ENCODE measurements around the gene GNAT3. TPM values are rescaled to one million over a fixed set of nuclear protein-coding genes. Genes with fewer than 3 reads are reported as not detected.

Gene GNAT3
- total and polyA plus RNA-seq, 3 experiments from 2014 or later = not detected

- no peak for DNase-seq
- no peaks in the 10 kb centered on the region for H3K36me3 ChIP-seq (ENCODE audit: insufficient read depth, low read length)
- no peaks in the 10 kb centered on the region for H3K4me1 Mint-ChIP-seq
- POLR2A ChIA-PET = no interaction called here
- peaks cover 0 to 8% (median 2%) of the 10 kb centered on the region in 5 donors for H3K9me3 Mint-ChIP-seq
- no peaks in the 10 kb centered on the region for H3K9me3 ChIP-seq (ENCODE audit: low read length)
- no peaks in the 10 kb centered on the region for H3K27me3 Mint-ChIP-seq
- no peaks in the 10 kb centered on the region for H3K4me1 ChIP-seq (ENCODE audit: insufficient read depth, low read length)
- H3K36me3 Mint-ChIP-seq = no peaks in the 10 kb centered on the region
- H3K27me3 ChIP-seq (ENCODE audit: insufficient read depth, low read length, poor library complexity, severe bottlenecking) = no peaks in the 10 kb centered on the region
- no peak overlapping the region for H3K27ac Mint-ChIP-seq
- H3K27ac ChIP-seq (ENCODE audit: low read depth, low read length) = no peak overlapping the region
- CTCF ChIA-PET = no interaction called here
- no peak overlapping the region for H3K4me3 Mint-ChIP-seq
- no peak overlapping the region for H3K4me3 ChIP-seq (ENCODE audit: low read length)
These were observed 44.8 kb downstream of the GNAT3 start for GRCh38 chr7:80467069-80467468.

DNA sequence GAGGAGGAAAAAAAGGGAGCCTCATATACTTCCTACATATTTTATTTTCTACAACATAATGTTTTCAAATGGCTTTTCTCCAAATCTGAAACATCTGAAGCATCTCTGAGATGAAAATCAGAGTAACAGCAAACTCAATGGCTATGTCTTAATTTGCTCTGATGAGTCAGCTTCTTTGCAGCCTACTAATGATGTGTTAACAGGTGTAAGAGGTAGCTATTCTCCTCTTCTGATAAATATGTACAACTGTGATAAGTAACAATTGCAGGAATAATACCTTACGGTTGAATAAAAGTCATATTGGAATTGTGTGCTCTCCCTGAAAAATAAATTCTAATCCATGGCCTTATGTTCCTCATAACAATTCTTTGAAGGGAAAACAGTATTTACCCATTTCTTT lies 45.2 kb downstream of the GNAT3 start:
- Histone ChIP-seq H3K4me1 (ENCODE audit: insufficient read depth, low read length) (no peaks in the 10 kb centered on the region), H3K27me3 (ENCODE audit: insufficient read depth, low read length, poor library complexity, severe bottlenecking) (no peaks in the 10 kb centered on the region), H3K4me3 (ENCODE audit: low read length) (no peak overlapping the region), H3K27ac (ENCODE audit: low read depth, low read length) (no peak overlapping the region), H3K36me3 (ENCODE audit: insufficient read depth, low read length) (no peaks in the 10 kb centered on the region), H3K9me3 (ENCODE audit: low read length) (no peaks in the 10 kb centered on the region)
- Mint-ChIP-seq H3K36me3 (no peaks in the 10 kb centered on the region), H3K4me1 (no peaks in the 10 kb centered on the region), H3K9me3 (peaks cover 0 to 8% (median 2%) of the 10 kb centered on the region in 5 donors), H3K27ac (no peak overlapping the region), H3K27me3 (no peaks in the 10 kb centered on the region), H3K4me3 (no peak overlapping the region)
- POLR2A ChIA-PET = no interaction called here
- CTCF ChIA-PET = no interaction called here
- DNase-seq = no peak

DNA sequence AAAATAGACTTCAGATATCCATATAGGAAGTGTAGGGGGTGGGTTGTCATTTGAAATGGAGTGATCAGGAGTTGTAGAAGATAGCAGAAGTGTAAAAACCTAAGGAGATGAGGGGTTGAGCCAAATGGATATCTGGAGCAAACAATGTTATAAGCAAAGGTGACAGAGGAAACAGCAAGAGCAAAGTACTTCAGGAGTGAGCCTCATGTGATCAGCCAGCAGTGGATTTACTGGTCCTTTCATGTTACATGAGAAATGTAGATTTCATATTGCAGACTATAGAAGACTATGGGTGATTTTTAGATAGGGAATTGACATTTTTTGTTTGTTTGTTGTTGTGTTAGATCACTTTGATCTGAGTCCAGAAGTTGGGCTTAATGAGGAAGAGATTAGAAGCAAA lies 47.7 kb downstream of the GNAT3 start:
- Mint-ChIP-seq H3K9me3 (peaks cover 0 to 6% (median 2%) of the 10 kb centered on the region in 5 donors), H3K4me1 (no peaks in the 10 kb centered on the region), H3K27me3 (no peaks in the 10 kb centered on the region), H3K4me3 (no peak overlapping the region), H3K27ac (no peak overlapping the region), H3K36me3 (no peaks in the 10 kb centered on the region)
- Histone ChIP-seq H3K27ac (ENCODE audit: low read depth, low read length) (no peak overlapping the region), H3K27me3 (ENCODE audit: insufficient read depth, low read length, poor library complexity, severe bottlenecking) (no peaks in the 10 kb centered on the region), H3K36me3 (ENCODE audit: insufficient read depth, low read length) (no peaks in the 10 kb centered on the region), H3K9me3 (ENCODE audit: low read length) (no peaks in the 10 kb centered on the region), H3K4me1 (ENCODE audit: insufficient read depth, low read length) (no peaks in the 10 kb centered on the region), H3K4me3 (ENCODE audit: low read length) (no peak overlapping the region)
- CTCF ChIA-PET = no interaction called here
- POLR2A ChIA-PET = no interaction called here
- DNase-seq = no peak

- ChIA-PET CTCF (no interaction called here), POLR2A (no interaction called here)
- Mint-ChIP-seq H3K27me3 (no peaks in the 10 kb centered on the region), H3K4me3 (no peak overlapping the region), H3K9me3 (peaks cover 0 to 10% (median 2%) of the 10 kb centered on the region in 5 donors), H3K36me3 (no peaks in the 10 kb centered on the region), H3K4me1 (no peaks in the 10 kb centered on the region), H3K27ac (no peak overlapping the region)
- Histone ChIP-seq H3K4me3 (ENCODE audit: low read length) (no peak overlapping the region), H3K27me3 (ENCODE audit: insufficient read depth, low read length, poor library complexity, severe bottlenecking) (no peaks in the 10 kb centered on the region), H3K4me1 (ENCODE audit: insufficient read depth, low read length) (no peaks in the 10 kb centered on the region), H3K36me3 (ENCODE audit: insufficient read depth, low read length) (no peaks in the 10 kb centered on the region), H3K9me3 (ENCODE audit: low read length) (no peaks in the 10 kb centered on the region), H3K27ac (ENCODE audit: low read depth, low read length) (no peak overlapping the region)
- DNase-seq = no peak
These were observed 48.5 kb downstream of the GNAT3 start for GRCh38 chr7:80463272-80463920.

DNA sequence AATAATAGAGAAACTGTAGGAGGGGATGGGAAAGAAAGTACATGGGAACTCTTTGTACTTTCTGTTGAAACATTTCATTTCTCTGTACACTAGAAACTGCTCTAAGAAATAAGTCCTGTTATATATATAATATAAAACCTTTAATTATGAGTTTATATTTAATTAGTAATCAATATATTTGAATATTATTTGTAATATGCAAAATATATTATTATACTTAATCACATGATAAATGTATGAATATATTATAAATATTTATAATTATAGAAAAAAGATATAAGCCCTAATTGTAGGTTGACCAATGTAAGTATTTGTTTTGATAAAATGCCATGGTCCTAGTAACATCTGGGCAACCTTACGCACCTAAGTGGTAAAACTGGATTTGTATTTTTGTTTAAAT lies 51.0 kb downstream of the GNAT3 start:
- Histone ChIP-seq H3K9me3 (ENCODE audit: low read length) (no peaks in the 10 kb centered on the region), H3K4me3 (ENCODE audit: low read length) (no peak overlapping the region), H3K27me3 (ENCODE audit: insufficient read depth, low read length, poor library complexity, severe bottlenecking) (no peaks in the 10 kb centered on the region), H3K36me3 (ENCODE audit: insufficient read depth, low read length) (no peaks in the 10 kb centered on the region), H3K4me1 (ENCODE audit: insufficient read depth, low read length) (no peaks in the 10 kb centered on the region), H3K27ac (ENCODE audit: low read depth, low read length) (no peak overlapping the region)
- Mint-ChIP-seq H3K9me3 (peaks cover 1 to 8% (median 4%) of the 10 kb centered on the region in 5 donors), H3K36me3 (peaks cover 0 to 2% (median 0%) of the 10 kb centered on the region in 3 donors), H3K27me3 (no peaks in the 10 kb centered on the region), H3K4me3 (no peak overlapping the region), H3K27ac (no peak overlapping the region), H3K4me1 (no peaks in the 10 kb centered on the region)
- ChIA-PET POLR2A (no interaction called here), CTCF (no interaction called here)
- no peak for DNase-seq

- no peaks in the 10 kb centered on the region for H3K27me3 Mint-ChIP-seq
- CTCF ChIA-PET = no interaction called here
- H3K27ac Mint-ChIP-seq = no peak overlapping the region
- POLR2A ChIA-PET = no interaction called here
- peaks cover 1 to 8% (median 4%) of the 10 kb centered on the region in 5 donors for H3K9me3 Mint-ChIP-seq
- Histone ChIP-seq H3K9me3 (ENCODE audit: low read length) (no peaks in the 10 kb centered on the region), H3K27ac (ENCODE audit: low read depth, low read length) (no peak overlapping the region), H3K4me3 (ENCODE audit: low read length) (no peak overlapping the region), H3K4me1 (ENCODE audit: insufficient read depth, low read length) (no peaks in the 10 kb centered on the region), H3K27me3 (ENCODE audit: insufficient read depth, low read length, poor library complexity, severe bottlenecking) (no peaks in the 10 kb centered on the region), H3K36me3 (ENCODE audit: insufficient read depth, low read length) (no peaks in the 10 kb centered on the region)
- H3K4me1 Mint-ChIP-seq = no peaks in the 10 kb centered on the region
- DNase-seq = no peak
- H3K4me3 Mint-ChIP-seq = no peak overlapping the region
- H3K36me3 Mint-ChIP-seq = peaks cover 0 to 2% (median 0%) of the 10 kb centered on the region in 3 donors
These were observed 51.9 kb downstream of the GNAT3 start for GRCh38 chr7:80459776-80460510.

DNA sequence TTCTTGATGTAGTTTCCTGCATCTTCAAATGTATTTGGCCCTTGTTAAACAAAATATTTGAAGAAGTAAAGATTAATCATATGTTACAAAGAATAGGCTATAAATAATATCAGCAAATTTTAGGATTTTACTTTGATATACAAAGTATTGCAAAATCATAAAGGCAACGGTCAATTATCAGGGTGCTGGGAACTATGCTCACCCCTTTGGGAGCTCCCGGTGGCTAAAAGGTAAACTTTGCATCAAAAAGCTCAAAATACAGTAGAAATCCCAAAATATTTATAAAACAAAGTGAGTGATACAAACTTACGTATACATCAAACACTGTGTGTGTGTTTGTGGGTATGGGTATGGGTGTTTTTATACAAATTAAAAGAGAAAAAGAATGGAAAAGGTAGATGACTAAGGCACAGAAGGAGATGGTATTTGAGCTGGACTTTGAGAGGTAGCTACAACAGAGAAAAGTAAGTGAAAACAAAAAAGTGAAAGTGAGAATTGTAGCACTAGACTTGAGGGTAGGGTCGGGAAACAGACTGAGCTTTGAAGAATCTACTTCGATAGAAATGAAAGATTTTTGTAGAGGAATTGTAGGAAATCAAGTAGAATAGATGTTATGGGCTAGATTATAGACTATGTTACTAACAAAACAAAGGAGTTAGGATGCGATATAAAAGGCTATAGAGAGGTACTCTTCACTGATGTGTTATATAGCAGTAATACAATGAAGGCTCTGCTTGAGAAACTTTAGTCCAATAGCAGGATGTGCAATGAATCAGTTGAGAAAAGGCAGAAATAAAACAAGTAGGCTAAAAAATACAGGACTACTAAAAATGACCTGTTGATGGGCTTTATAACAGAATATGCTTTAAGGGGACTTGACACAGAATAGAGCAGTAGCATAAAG lies 52.8 kb downstream of the GNAT3 start:
- Histone ChIP-seq H3K36me3 (ENCODE audit: insufficient read depth, low read length) (no peaks in the 10 kb centered on the region), H3K9me3 (ENCODE audit: low read length) (no peaks in the 10 kb centered on the region), H3K27ac (ENCODE audit: low read depth, low read length) (no peak overlapping the region), H3K27me3 (ENCODE audit: insufficient read depth, low read length, poor library complexity, severe bottlenecking) (no peaks in the 10 kb centered on the region), H3K4me3 (ENCODE audit: low read length) (no peak overlapping the region), H3K4me1 (ENCODE audit: insufficient read depth, low read length) (no peaks in the 10 kb centered on the region)
- CTCF ChIA-PET = no interaction called here
- POLR2A ChIA-PET = no interaction called here
- H3K4me1 Mint-ChIP-seq = no peaks in the 10 kb centered on the region
- no peak overlapping the region for H3K27ac Mint-ChIP-seq
- peaks cover 0 to 2% (median 0%) of the 10 kb centered on the region in 3 donors for H3K36me3 Mint-ChIP-seq
- peaks cover 1 to 8% (median 2%) of the 10 kb centered on the region in 5 donors for H3K9me3 Mint-ChIP-seq
- DNase-seq = no peak
- H3K27me3 Mint-ChIP-seq = no peaks in the 10 kb centered on the region
- no peak overlapping the region for H3K4me3 Mint-ChIP-seq

DNA sequence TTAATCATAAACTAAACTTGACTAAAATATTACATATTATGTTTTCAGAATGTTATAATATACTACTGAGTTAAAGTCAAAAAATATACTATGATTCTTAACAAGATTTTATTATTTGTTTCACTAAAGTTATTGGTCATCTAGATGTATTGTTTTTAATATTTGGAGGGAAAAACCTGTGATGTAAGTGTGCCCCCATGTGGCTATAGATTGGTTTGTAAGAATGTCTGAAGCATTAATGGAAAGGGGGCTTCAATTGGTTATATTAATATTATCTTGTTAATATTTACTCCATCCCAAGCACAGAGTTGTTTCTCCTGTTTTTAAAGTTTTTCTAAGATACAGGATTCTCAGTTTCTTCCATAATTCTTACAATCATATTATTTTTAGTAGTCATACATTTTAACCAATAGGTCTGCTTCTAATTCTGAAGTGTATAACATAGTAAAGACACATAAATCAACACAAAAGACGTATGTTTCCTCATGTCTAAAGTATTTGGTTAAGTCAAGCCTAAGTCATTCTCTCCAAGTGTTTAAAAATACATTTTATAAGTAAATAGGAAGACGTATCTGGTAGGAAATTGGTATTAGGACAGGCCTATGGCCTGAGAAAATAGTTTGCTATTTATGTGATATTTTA lies 58.0 kb downstream of the GNAT3 start:
- H3K27ac Mint-ChIP-seq = no peak overlapping the region
- no peak overlapping the region for H3K4me3 Mint-ChIP-seq
- H3K4me3 ChIP-seq (ENCODE audit: low read length) = no peak overlapping the region
- H3K4me1 ChIP-seq (ENCODE audit: insufficient read depth, low read length) = no peaks in the 10 kb centered on the region
- ChIA-PET POLR2A (no interaction called here), CTCF (no interaction called here)
- H3K36me3 ChIP-seq (ENCODE audit: insufficient read depth, low read length) = no peaks in the 10 kb centered on the region
- H3K27me3 Mint-ChIP-seq = no peaks in the 10 kb centered on the region
- no peak for DNase-seq
- no peaks in the 10 kb centered on the region for H3K4me1 Mint-ChIP-seq
- no peak overlapping the region for H3K27ac ChIP-seq (ENCODE audit: low read depth, low read length)
- no peaks in the 10 kb centered on the region for H3K9me3 ChIP-seq (ENCODE audit: low read length)
- peaks cover 4 to 10% (median 4%) of the 10 kb centered on the region in 5 donors for H3K9me3 Mint-ChIP-seq
- H3K27me3 ChIP-seq (ENCODE audit: insufficient read depth, low read length, poor library complexity, severe bottlenecking) = no peaks in the 10 kb centered on the region
- peaks cover 0 to 2% (median 0%) of the 10 kb centered on the region in 3 donors for H3K36me3 Mint-ChIP-seq

Data from CD8-positive, alpha-beta memory T cell (primary cell).